Measurements from ENCODE around the gene EIF4G3.
A peak's percentile ranks its signal among the peaks of the same experiment; 100 is the strongest.
"Not testable (repeated sequence)": the region's sequence is repeated elsewhere in the genome, so short reads cannot be mapped to it uniquely, and the experiment has no call there.

Gene EIF4G3

GRCh38 chr1:21024918-21025317 is 151.8 kb downstream of the EIF4G3 start:
- ATAC-seq (replicated peaks) (no peak), DNase-seq (no peak)
- Mint-ChIP-seq H3K4me3 (no peak overlapping the region), H3K36me3 (peaks cover 21 to 35% of the 10 kb centered on the region in 2 donors), H3K9me3 (peaks cover 0 to 1% of the 10 kb centered on the region in 2 donors), H3K4me1 (peaks cover 20 to 41% of the 10 kb centered on the region in 2 donors), H3K27ac (no peak overlapping the region), H3K27me3 (no peaks in the 10 kb centered on the region)

- Mint-ChIP-seq H3K4me1 (peaks cover 20 to 41% of the 10 kb centered on the region in 2 donors), H3K36me3 (peaks cover 21 to 31% of the 10 kb centered on the region in 2 donors)
- H3K27ac Mint-ChIP-seq; H3K27me3 Mint-ChIP-seq; H3K4me3 Mint-ChIP-seq; H3K9me3 Mint-ChIP-seq; DNase-seq; ATAC-seq (replicated peaks): not testable (repeated sequence)
These were observed 152.4 kb downstream of the EIF4G3 start for GRCh38 chr1:21024136-21024896.

GRCh38 chr1:21022279-21023040 is 154.2 kb downstream of the EIF4G3 start:
- Mint-ChIP-seq H3K4me1 (peaks cover 15 to 40% of the 10 kb centered on the region in 2 donors), H3K27ac (peak overlapping the region; percentile 91), H3K4me3 (peak overlapping the region; percentile 71 to 84), H3K36me3 (peaks cover 18 to 25% of the 10 kb centered on the region in 2 donors), H3K9me3 (no peaks in the 10 kb centered on the region), H3K27me3 (no peaks in the 10 kb centered on the region)
- peak; percentile 93 to 98 for ATAC-seq (replicated peaks)
- no peak for DNase-seq

GRCh38 chr1:21021311-21021710 is 155.4 kb downstream of the EIF4G3 start:
- DNase-seq, result no peak
- peaks cover 20 to 27% of the 10 kb centered on the region in 2 donors for H3K36me3 Mint-ChIP-seq
- H3K27ac Mint-ChIP-seq, result peak overlapping the region; percentile 37
- H3K4me3 Mint-ChIP-seq, result peak overlapping the region in 1 of 2 donors; percentile 19
- ATAC-seq (replicated peaks), result no peak
- H3K9me3 Mint-ChIP-seq, result no peaks in the 10 kb centered on the region
- peaks cover 15 to 41% of the 10 kb centered on the region in 2 donors for H3K4me1 Mint-ChIP-seq
- no peaks in the 10 kb centered on the region for H3K27me3 Mint-ChIP-seq

GRCh38 chr1:21020151-21020550 is 156.5 kb downstream of the EIF4G3 start:
- Mint-ChIP-seq H3K27me3 (no peaks in the 10 kb centered on the region), H3K4me1 (peaks cover 17 to 42% of the 10 kb centered on the region in 2 donors), H3K4me3 (no peak overlapping the region), H3K27ac (no peak overlapping the region), H3K36me3 (peaks cover 21 to 29% of the 10 kb centered on the region in 2 donors), H3K9me3 (no peaks in the 10 kb centered on the region)
- DNase-seq, result no peak
- no peak for ATAC-seq (replicated peaks)

GRCh38 chr1:21018673-21019072 is 158.0 kb downstream of the EIF4G3 start:
- H3K4me3 Mint-ChIP-seq, result no peak overlapping the region
- H3K36me3 Mint-ChIP-seq, result peaks cover 19 to 34% of the 10 kb centered on the region in 2 donors
- H3K9me3 Mint-ChIP-seq, result no peaks in the 10 kb centered on the region
- H3K27me3 Mint-ChIP-seq, result no peaks in the 10 kb centered on the region
- ATAC-seq (replicated peaks) (no peak), DNase-seq (no peak)
- peaks cover 16 to 42% of the 10 kb centered on the region in 2 donors for H3K4me1 Mint-ChIP-seq
- no peak overlapping the region for H3K27ac Mint-ChIP-seq

- Mint-ChIP-seq H3K4me1 (peaks cover 17 to 26% of the 10 kb centered on the region in 2 donors), H3K4me3 (no peak overlapping the region)
These were observed 163.2 kb downstream of the EIF4G3 start for GRCh38 chr1:21013510-21013909.

GRCh38 chr1:21012937-21013336 is 163.8 kb downstream of the EIF4G3 start:
- no peaks in the 10 kb centered on the region for H3K9me3 Mint-ChIP-seq
- no peak overlapping the region for H3K4me3 Mint-ChIP-seq
- H3K36me3 Mint-ChIP-seq, result peaks cover 20 to 40% of the 10 kb centered on the region in 2 donors
- H3K4me1 Mint-ChIP-seq, result peaks cover 17 to 25% of the 10 kb centered on the region in 2 donors
- H3K27ac Mint-ChIP-seq, result no peak overlapping the region
- ATAC-seq (replicated peaks), result no peak
- no peaks in the 10 kb centered on the region for H3K27me3 Mint-ChIP-seq
- DNase-seq, result no peak

More at GRCh38 chr1:21013510-21013909, 163.2 kb downstream of the EIF4G3 start:
- peaks cover 22 to 41% of the 10 kb centered on the region in 2 donors for H3K36me3 Mint-ChIP-seq
- H3K27ac Mint-ChIP-seq, result no peak overlapping the region
- ATAC-seq (replicated peaks), result no peak
- no peaks in the 10 kb centered on the region for H3K27me3 Mint-ChIP-seq
- no peaks in the 10 kb centered on the region for H3K9me3 Mint-ChIP-seq
- DNase-seq, result no peak

- Mint-ChIP-seq H3K4me3 (no peak overlapping the region), H3K27ac (no peak overlapping the region)
- no peak for ATAC-seq (replicated peaks)
These were observed 168.8 kb downstream of the EIF4G3 start for GRCh38 chr1:21007876-21008275.

GRCh38 chr1:21005466-21006239 is 171.0 kb downstream of the EIF4G3 start:
- DNase-seq (no peak), ATAC-seq (replicated peaks) (no peak)
- H3K4me3 Mint-ChIP-seq, result no peak overlapping the region
- no peak overlapping the region for H3K27ac Mint-ChIP-seq
- H3K27me3 Mint-ChIP-seq, result no peaks in the 10 kb centered on the region
- no peaks in the 10 kb centered on the region for H3K9me3 Mint-ChIP-seq
- peaks cover 7 to 18% of the 10 kb centered on the region in 2 donors for H3K36me3 Mint-ChIP-seq
- peaks cover 5 to 11% of the 10 kb centered on the region in 2 donors for H3K4me1 Mint-ChIP-seq

More at GRCh38 chr1:21007876-21008275, 168.8 kb downstream of the EIF4G3 start:
- DNase-seq, result no peak
- Mint-ChIP-seq H3K9me3 (no peaks in the 10 kb centered on the region), H3K36me3 (peaks cover 7 to 12% of the 10 kb centered on the region in 2 donors), H3K27me3 (no peaks in the 10 kb centered on the region), H3K4me1 (peaks cover 12 to 13% of the 10 kb centered on the region in 2 donors)

GRCh38 chr1:21003281-21004045 is 173.2 kb downstream of the EIF4G3 start:
- Mint-ChIP-seq H3K9me3 (no peaks in the 10 kb centered on the region), H3K27ac (no peak overlapping the region), H3K27me3 (no peaks in the 10 kb centered on the region), H3K36me3 (peaks cover 12 to 24% of the 10 kb centered on the region in 2 donors), H3K4me1 (peaks cover 0 to 8% of the 10 kb centered on the region in 2 donors), H3K4me3 (no peak overlapping the region)
- DNase-seq, result no peak
- ATAC-seq (replicated peaks), result no peak

- Mint-ChIP-seq H3K27ac (no peak overlapping the region), H3K4me1 (peaks cover 4 to 8% of the 10 kb centered on the region in 2 donors), H3K36me3 (peaks cover 16 to 32% of the 10 kb centered on the region in 2 donors), H3K4me3 (no peak overlapping the region), H3K9me3 (no peaks in the 10 kb centered on the region), H3K27me3 (no peaks in the 10 kb centered on the region)
- ATAC-seq (replicated peaks) (no peak), DNase-seq (no peak)
These were observed 175.7 kb downstream of the EIF4G3 start for GRCh38 chr1:21001042-21001441.

GRCh38 chr1:21000245-21000594 is 176.5 kb downstream of the EIF4G3 start:
- Mint-ChIP-seq H3K9me3 (no peaks in the 10 kb centered on the region), H3K4me1 (peaks cover 4 to 8% of the 10 kb centered on the region in 2 donors), H3K4me3 (no peak overlapping the region), H3K27ac (no peak overlapping the region), H3K27me3 (no peaks in the 10 kb centered on the region), H3K36me3 (peaks cover 16 to 33% of the 10 kb centered on the region in 2 donors)
- ATAC-seq (replicated peaks) (no peak), DNase-seq (no peak)

Data from stimulated activated naive B cell treated with anti-CD40 and anti-IgM and Interleukin-4, amounts not matched to agents 10 μg/mL and 1 μg/mL and 100 μg/mL, for 72 hours (primary cell).